ENCODE data around the gene SSBP1.
A peak's percentile ranks its signal among the peaks of the same experiment; 100 is the strongest.
"Not testable (repeated sequence)": the region's sequence is repeated elsewhere in the genome, so short reads cannot be mapped to it uniquely, and the experiment has no call there.

SSBP1 gene

GRCh38 chr7:141754939-141755338 lies 16.8 kb downstream of the SSBP1 start:
- no peak overlapping the region for H3K4me3 ChIP-seq (ENCODE audit: control insufficient read depth, low read depth, low read length)
- no peak for DNase-seq (ENCODE audit: low read depth)
- TF ChIP-seq CTCF (IDR thresholded peaks at IDR 0.05; ENCODE audit: control insufficient read depth, insufficient read depth, low read depth, low read length, missing control alignments): peak; percentile 42

- no peak for TF ChIP-seq CTCF (IDR thresholded peaks at IDR 0.05; ENCODE audit: control insufficient read depth, insufficient read depth, low read depth, low read length, missing control alignments)
- no peak for DNase-seq (ENCODE audit: low read depth)
- no peak within 1 kb of the TSS for H3K4me3 ChIP-seq (ENCODE audit: control insufficient read depth, low read depth, low read length)
These were observed 25.6 kb downstream of the SSBP1 start, which contains the start of gene TAS2R3 for GRCh38 chr7:141763797-141764196. Gene TAS2R3 (plus strand): TSS chr7:141764097. CDS start chr7:141764159, 62 bp downstream.

- not testable (repeated sequence) for DNase-seq (ENCODE audit: low read depth)
These were observed 32.0 kb downstream of the SSBP1 start for GRCh38 chr7:141770083-141770583.

GRCh38 chr7:141776374-141776773 lies 38.2 kb downstream of the SSBP1 start, which contains the start of gene TAS2R4:
Gene TAS2R4 (plus strand): TSS chr7:141776674. CDS start chr7:141778489, 1,815 bp downstream.
- no peak within 1 kb of the TSS for H3K4me3 ChIP-seq (ENCODE audit: control insufficient read depth, low read depth, low read length)
- TF ChIP-seq CTCF (IDR thresholded peaks at IDR 0.05; ENCODE audit: control insufficient read depth, insufficient read depth, low read depth, low read length, missing control alignments): no peak
- DNase-seq (ENCODE audit: low read depth): no peak

More at GRCh38 chr7:141770083-141770583, 32.0 kb downstream of the SSBP1 start:
- not testable (repeated sequence) for H3K4me3 ChIP-seq (ENCODE audit: control insufficient read depth, low read depth, low read length)

GRCh38 chr7:141785706-141786552 lies 47.8 kb downstream of the SSBP1 start:
- DNase-seq (ENCODE audit: low read depth): peak; percentile 11
- H3K4me3 ChIP-seq (ENCODE audit: control insufficient read depth, low read depth, low read length): no peak overlapping the region
- peak; percentile 74 for TF ChIP-seq CTCF (IDR thresholded peaks at IDR 0.05; ENCODE audit: control insufficient read depth, insufficient read depth, low read depth, low read length, missing control alignments)

GRCh38 chr7:141788296-141788695 lies 50.1 kb downstream of the SSBP1 start:
- no peak overlapping the region for H3K4me3 ChIP-seq (ENCODE audit: control insufficient read depth, low read depth, low read length)
- no peak for DNase-seq (ENCODE audit: low read depth)
- TF ChIP-seq CTCF (IDR thresholded peaks at IDR 0.05; ENCODE audit: control insufficient read depth, insufficient read depth, low read depth, low read length, missing control alignments): no peak

- no peak within 1 kb of the TSS for H3K4me3 ChIP-seq (ENCODE audit: control insufficient read depth, low read depth, low read length)
- DNase-seq (ENCODE audit: low read depth): no peak
- TF ChIP-seq CTCF (IDR thresholded peaks at IDR 0.05; ENCODE audit: control insufficient read depth, insufficient read depth, low read depth, low read length, missing control alignments): no peak
These were observed 51.8 kb downstream of the SSBP1 start, which contains the start of gene TAS2R5 for GRCh38 chr7:141789917-141790316. Gene TAS2R5 (plus strand): TSS chr7:141790217. CDS start chr7:141790362, 145 bp downstream.
